Activated CD4-positive, alpha-beta T cell treated with anti-CD3 and anti-CD28 coated beads, Interleukin-2, amount 10 ng/mL, durations not matched to agents 24 days and 14 days (primary cell): ENCODE measurements around the gene PTPRD. TPM values are rescaled to one million over a fixed set of nuclear protein-coding genes. Genes with fewer than 3 reads are reported as not detected.

Experiments
- DNase-seq: peaks from one replicate; pipeline ENCODE4 v3.0.0; 2022
- H3K27ac Mint-ChIP-seq: one replicate; pipeline ENCODE4 v1.8.0; 2022; ENCODE audit warnings: mild to moderate bottlenecking, mixed read lengths
- H3K27me3 Mint-ChIP-seq: one replicate; pipeline ENCODE4 v1.8.0; 2022; ENCODE audit warnings: mixed read lengths
- H3K36me3 Mint-ChIP-seq: one replicate; pipeline ENCODE4 v1.8.0; 2022; ENCODE audit warnings: low read depth, mild to moderate bottlenecking, mixed read lengths
- H3K4me1 Mint-ChIP-seq: one replicate; pipeline ENCODE4 v1.8.0; 2021; ENCODE audit warnings: mixed read lengths
- H3K4me3 Mint-ChIP-seq: one replicate; pipeline ENCODE4 v1.8.0; 2022; ENCODE audit warnings: mild to moderate bottlenecking, moderate library complexity, mixed read lengths
- H3K9me3 Mint-ChIP-seq: one replicate; pipeline ENCODE4 v1.8.0; 2021; ENCODE audit warnings: mixed read lengths
- intact Hi-C: fragments of 100-400 bp; cut with micrococcal nuclease; formaldehyde crosslinking; loops from one replicate; pipeline ENCODE4 v1.15.1; 2023
- total RNA-seq: library from RNA; stranded (reverse); gene quantifications from 2 replicates; pipeline ENCODE4 v1.2.3, GENCODE V29; 2022

The PTPRD gene
- total RNA-seq, 1 donor from 2014 or later = not detected

DNA sequence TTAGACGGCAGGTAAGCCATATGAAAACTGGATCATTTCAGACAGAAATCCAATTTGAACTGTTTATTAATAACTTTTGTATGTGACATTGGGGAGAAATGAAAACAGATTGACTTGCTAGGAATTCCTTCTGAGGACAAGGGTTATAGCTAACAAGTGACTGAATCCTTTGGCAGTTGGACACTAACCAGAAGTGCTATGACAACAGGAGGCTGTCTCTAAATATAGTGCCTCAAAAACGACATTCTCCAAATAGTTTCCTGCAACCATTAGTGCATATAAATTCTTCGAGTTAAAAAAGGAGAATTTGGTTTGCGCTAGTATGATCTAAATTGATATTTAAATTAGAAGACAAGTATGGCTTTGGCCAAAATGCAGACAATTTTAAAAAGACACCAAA is 338.6 kb downstream of the PTPRD start:
- Mint-ChIP-seq H3K36me3 (no peaks in the 10 kb centered on the region), H3K27ac (no peak overlapping the region)

DNA sequence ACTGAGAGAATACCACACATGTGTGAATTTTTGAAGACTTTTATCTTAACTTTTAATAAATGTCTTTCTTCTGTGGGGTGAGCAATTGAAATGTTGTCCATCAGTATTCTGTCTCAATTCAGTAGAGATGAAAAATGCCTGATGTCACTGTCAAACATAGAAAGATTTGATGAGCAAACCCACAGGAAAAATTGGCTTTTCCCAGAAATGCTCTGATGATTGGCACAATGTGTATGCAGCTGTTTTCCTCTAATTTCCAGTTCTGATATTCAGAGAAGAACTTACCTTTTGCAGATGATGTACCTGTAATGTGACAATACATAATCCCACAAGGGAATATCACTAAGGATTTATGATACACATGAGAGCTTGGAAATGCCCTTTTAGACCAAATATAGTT is 340.0 kb downstream of the PTPRD start:
- intact Hi-C loops = no loop called here
- DNase-seq = no peak
- Mint-ChIP-seq H3K27ac (no peak overlapping the region), H3K4me1 (no peaks in the 10 kb centered on the region), H3K9me3 (no peaks in the 10 kb centered on the region), H3K36me3 (no peaks in the 10 kb centered on the region), H3K27me3 (no peaks in the 10 kb centered on the region), H3K4me3 (no peak overlapping the region)

More for the DNA sequence above, 338.6 kb downstream of the PTPRD start:
- intact Hi-C loops = no loop called here
- H3K4me1 Mint-ChIP-seq = no peaks in the 10 kb centered on the region
- no peak overlapping the region for H3K4me3 Mint-ChIP-seq
- H3K27me3 Mint-ChIP-seq = no peaks in the 10 kb centered on the region
- H3K9me3 Mint-ChIP-seq = no peaks in the 10 kb centered on the region
- no peak for DNase-seq

- Mint-ChIP-seq H3K27me3 (no peaks in the 10 kb centered on the region), H3K9me3 (peaks cover 6% of the 10 kb centered on the region), H3K27ac (no peak overlapping the region), H3K4me3 (no peak overlapping the region), H3K36me3 (no peaks in the 10 kb centered on the region), H3K4me1 (no peaks in the 10 kb centered on the region)
- intact Hi-C loops = no loop called here
- DNase-seq = no peak
Observed at GRCh38 chr9:10268531-10269485, 344.0 kb downstream of the PTPRD start.

GRCh38 chr9:10265153-10265631 is 347.6 kb downstream of the PTPRD start:
- no peak for DNase-seq
- Mint-ChIP-seq H3K27ac (no peak overlapping the region), H3K4me3 (no peak overlapping the region), H3K4me1 (no peaks in the 10 kb centered on the region), H3K9me3 (peaks cover 11% of the 10 kb centered on the region), H3K27me3 (no peaks in the 10 kb centered on the region), H3K36me3 (no peaks in the 10 kb centered on the region)
- intact Hi-C loops = no loop called here

GRCh38 chr9:10260501-10260900 is 352.3 kb downstream of the PTPRD start:
- no peak for DNase-seq
- Mint-ChIP-seq H3K36me3 (no peaks in the 10 kb centered on the region), H3K4me3 (no peak overlapping the region), H3K4me1 (no peaks in the 10 kb centered on the region), H3K27me3 (no peaks in the 10 kb centered on the region), H3K9me3 (peaks cover 11% of the 10 kb centered on the region), H3K27ac (no peak overlapping the region)
- intact Hi-C loops = no loop called here

GRCh38 chr9:10259668-10260067 is 353.1 kb downstream of the PTPRD start:
- no peaks in the 10 kb centered on the region for H3K4me1 Mint-ChIP-seq
- peaks cover 8% of the 10 kb centered on the region for H3K9me3 Mint-ChIP-seq
- no peak overlapping the region for H3K4me3 Mint-ChIP-seq
- H3K36me3 Mint-ChIP-seq = no peaks in the 10 kb centered on the region
- H3K27ac Mint-ChIP-seq = no peak overlapping the region
- H3K27me3 Mint-ChIP-seq = no peaks in the 10 kb centered on the region
- intact Hi-C loops = no loop called here
- no peak for DNase-seq

- Mint-ChIP-seq H3K4me3 (no peak overlapping the region), H3K27ac (no peak overlapping the region), H3K4me1 (no peaks in the 10 kb centered on the region), H3K36me3 (no peaks in the 10 kb centered on the region), H3K9me3 (no peaks in the 10 kb centered on the region), H3K27me3 (no peaks in the 10 kb centered on the region)
- no peak for DNase-seq
- intact Hi-C loops = no loop called here
Observed at GRCh38 chr9:10255758-10256157, 357.0 kb downstream of the PTPRD start.

GRCh38 chr9:10254338-10254737 is 358.5 kb downstream of the PTPRD start:
- Mint-ChIP-seq H3K4me3 (no peak overlapping the region), H3K36me3 (no peaks in the 10 kb centered on the region), H3K27ac (no peak overlapping the region), H3K27me3 (no peaks in the 10 kb centered on the region), H3K9me3 (no peaks in the 10 kb centered on the region), H3K4me1 (no peaks in the 10 kb centered on the region)
- DNase-seq = no peak
- intact Hi-C loops = no loop called here

GRCh38 chr9:10253341-10253740 is 359.5 kb downstream of the PTPRD start:
- H3K27ac Mint-ChIP-seq = no peak overlapping the region
- no peak overlapping the region for H3K4me3 Mint-ChIP-seq
- H3K27me3 Mint-ChIP-seq = no peaks in the 10 kb centered on the region
- DNase-seq = no peak
- intact Hi-C loops = no loop called here
- H3K4me1 Mint-ChIP-seq = no peaks in the 10 kb centered on the region
- H3K9me3 Mint-ChIP-seq = no peaks in the 10 kb centered on the region
- no peaks in the 10 kb centered on the region for H3K36me3 Mint-ChIP-seq

DNA sequence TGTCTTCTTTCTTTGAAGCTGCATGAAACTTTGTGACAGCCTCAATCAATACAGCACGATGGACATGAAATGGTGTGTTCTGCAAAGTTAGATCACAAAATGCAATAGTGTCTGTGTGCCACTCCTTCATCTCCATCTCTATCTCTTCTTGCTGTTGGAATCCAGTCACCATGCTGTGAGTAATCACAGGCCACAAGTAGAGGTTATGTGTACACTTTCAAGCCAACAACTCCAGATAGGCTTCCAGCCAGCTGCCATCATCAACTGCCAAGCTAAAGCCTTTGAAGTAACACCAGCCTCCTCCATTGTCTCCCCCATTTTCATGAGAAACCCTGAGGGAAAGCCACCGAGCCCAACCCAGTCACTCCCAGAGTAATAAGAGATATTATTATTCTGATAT is 360.6 kb downstream of the PTPRD start:
- H3K4me1 Mint-ChIP-seq = no peaks in the 10 kb centered on the region
- H3K27me3 Mint-ChIP-seq = no peaks in the 10 kb centered on the region
- DNase-seq = no peak
- intact Hi-C loops = no loop called here
- H3K36me3 Mint-ChIP-seq = no peaks in the 10 kb centered on the region
- no peak overlapping the region for H3K27ac Mint-ChIP-seq
- no peaks in the 10 kb centered on the region for H3K9me3 Mint-ChIP-seq
- H3K4me3 Mint-ChIP-seq = no peak overlapping the region

DNA sequence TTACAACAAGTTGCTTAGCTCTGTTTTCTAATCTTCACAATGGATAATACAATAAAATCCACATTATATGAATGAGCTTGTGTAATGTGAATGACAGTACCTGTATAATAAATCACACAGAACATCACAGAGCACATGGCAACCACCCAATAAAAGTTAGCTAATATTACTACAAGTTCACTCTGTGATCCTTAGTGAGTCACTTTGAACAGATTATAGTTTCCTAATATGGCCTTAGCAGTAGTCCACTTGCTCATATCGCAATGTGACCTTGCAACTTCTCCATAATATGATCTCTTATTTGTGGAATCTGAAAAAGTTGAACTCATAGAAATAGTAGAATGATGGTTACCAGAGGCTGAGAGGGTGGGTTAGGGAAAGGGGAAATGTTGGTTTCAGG is 361.3 kb downstream of the PTPRD start:
- no peak for DNase-seq
- intact Hi-C loops = no loop called here
- Mint-ChIP-seq H3K27me3 (no peaks in the 10 kb centered on the region), H3K9me3 (no peaks in the 10 kb centered on the region), H3K27ac (no peak overlapping the region), H3K36me3 (no peaks in the 10 kb centered on the region), H3K4me1 (no peaks in the 10 kb centered on the region), H3K4me3 (no peak overlapping the region)

DNA sequence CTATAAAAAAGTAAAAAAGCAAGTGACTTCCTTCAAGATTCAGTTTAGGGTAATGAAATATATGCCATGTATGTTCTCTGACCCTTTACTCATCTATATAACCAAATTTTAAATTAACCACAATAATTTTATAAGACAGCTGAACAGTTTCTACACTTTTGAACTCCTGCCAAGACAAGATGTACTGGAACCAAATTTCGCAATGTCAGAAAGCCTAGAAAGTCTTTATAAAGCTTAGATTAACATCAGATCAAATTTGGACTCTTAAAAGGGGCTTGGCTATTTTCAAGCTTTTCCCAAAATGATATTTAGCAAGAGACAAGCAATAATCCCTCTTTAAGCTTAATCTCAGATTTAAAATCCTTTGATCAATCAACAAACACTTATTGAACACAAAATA is 362.6 kb downstream of the PTPRD start:
- intact Hi-C loops = no loop called here
- no peak overlapping the region for H3K4me3 Mint-ChIP-seq
- no peaks in the 10 kb centered on the region for H3K27me3 Mint-ChIP-seq
- no peaks in the 10 kb centered on the region for H3K36me3 Mint-ChIP-seq
- no peak overlapping the region for H3K27ac Mint-ChIP-seq
- no peaks in the 10 kb centered on the region for H3K4me1 Mint-ChIP-seq
- H3K9me3 Mint-ChIP-seq = no peaks in the 10 kb centered on the region
- no peak for DNase-seq

- Mint-ChIP-seq H3K9me3 (no peaks in the 10 kb centered on the region), H3K4me3 (no peak overlapping the region), H3K36me3 (no peaks in the 10 kb centered on the region), H3K27me3 (no peaks in the 10 kb centered on the region), H3K27ac (no peak overlapping the region), H3K4me1 (no peaks in the 10 kb centered on the region)
- no peak for DNase-seq
- intact Hi-C loops = no loop called here
Observed at GRCh38 chr9:10248890-10249289, 363.9 kb downstream of the PTPRD start.

GRCh38 chr9:10242255-10242654 is 370.5 kb downstream of the PTPRD start:
- intact Hi-C loops = no loop called here
- Mint-ChIP-seq H3K9me3 (no peaks in the 10 kb centered on the region), H3K27me3 (no peaks in the 10 kb centered on the region), H3K4me1 (no peaks in the 10 kb centered on the region), H3K27ac (no peak overlapping the region), H3K4me3 (no peak overlapping the region), H3K36me3 (no peaks in the 10 kb centered on the region)
- no peak for DNase-seq

GRCh38 chr9:10238087-10238486 is 374.7 kb downstream of the PTPRD start:
- H3K27me3 Mint-ChIP-seq = no peaks in the 10 kb centered on the region
- H3K36me3 Mint-ChIP-seq = no peaks in the 10 kb centered on the region
- DNase-seq = no peak
- no peaks in the 10 kb centered on the region for H3K4me1 Mint-ChIP-seq
- no peaks in the 10 kb centered on the region for H3K9me3 Mint-ChIP-seq
- H3K4me3 Mint-ChIP-seq = no peak overlapping the region
- H3K27ac Mint-ChIP-seq = no peak overlapping the region
- intact Hi-C loops = no loop called here
